Activated T-helper 17 cell treated with anti-CD3 and anti-CD28 coated beads, Interleukin-2, amount 50 U/mL, for 72 hours (primary cell): ENCODE measurements around the gene ZNF560. TPM values are rescaled to one million over a fixed set of nuclear protein-coding genes. Genes with fewer than 3 reads are reported as not detected.

Experiments used
- ATAC-seq: fragments of 150-1000 bp; cut with Tn5 transposase; replicated peaks from 2 replicates; pipeline ENCODE4 v1.10.0; 2021; ENCODE audit warnings: mild to moderate bottlenecking, moderate library complexity
- H3K27ac Mint-ChIP-seq: one replicate; pipeline ENCODE4 v1.8.0; 2022; ENCODE audit warnings: mixed read lengths
- H3K27me3 Mint-ChIP-seq: one replicate; pipeline ENCODE4 v1.8.0; 2022; ENCODE audit warnings: mixed read lengths
- H3K36me3 Mint-ChIP-seq: one replicate; pipeline ENCODE4 v1.8.0; 2022; ENCODE audit warnings: low read depth, mild to moderate bottlenecking, mixed read lengths
- H3K4me1 Mint-ChIP-seq: one replicate; pipeline ENCODE4 v1.8.0; 2022; ENCODE audit warnings: mixed read lengths
- H3K4me3 Mint-ChIP-seq: one replicate; pipeline ENCODE4 v1.8.0; 2022; ENCODE audit warnings: mild to moderate bottlenecking, mixed read lengths
- H3K9me3 Mint-ChIP-seq: one replicate; pipeline ENCODE4 v1.8.0; 2022; ENCODE audit warnings: mixed read lengths
- total RNA-seq, 2 donors: library from RNA; stranded (reverse); gene quantifications; one replicate each; pipeline ENCODE4 v1.2.3, GENCODE V29; 2022

The ZNF560 gene
- total RNA-seq, 2 donors from 2014 or later, result 0.35 TPM; not detected in 1

GRCh38 chr19:9485140-9485539 lies 13.3 kb downstream of the ZNF560 start:
- Mint-ChIP-seq H3K4me1 (no peaks in the 10 kb centered on the region), H3K27me3 (no peaks in the 10 kb centered on the region), H3K9me3 (peaks cover 14% of the 10 kb centered on the region), H3K36me3 (no peaks in the 10 kb centered on the region), H3K4me3 (no peak overlapping the region), H3K27ac (no peak overlapping the region)
- ATAC-seq, result no peak

- peaks cover 38% of the 10 kb centered on the region for H3K9me3 Mint-ChIP-seq
- no peak for ATAC-seq
- peaks cover 8% of the 10 kb centered on the region for H3K27me3 Mint-ChIP-seq
Observed at GRCh38 chr19:9474975-9475374, 23.4 kb downstream of the ZNF560 start.

GRCh38 chr19:9467161-9467560 lies 31.3 kb downstream of the ZNF560 start:
- H3K4me3 Mint-ChIP-seq, result no peak overlapping the region
- peaks cover 25% of the 10 kb centered on the region for H3K9me3 Mint-ChIP-seq
- ATAC-seq, result no peak
- peaks cover 4% of the 10 kb centered on the region for H3K27me3 Mint-ChIP-seq
- no peak overlapping the region for H3K27ac Mint-ChIP-seq
- no peaks in the 10 kb centered on the region for H3K36me3 Mint-ChIP-seq
- no peaks in the 10 kb centered on the region for H3K4me1 Mint-ChIP-seq

More at GRCh38 chr19:9474975-9475374, 23.4 kb downstream of the ZNF560 start:
- Mint-ChIP-seq H3K36me3 (no peaks in the 10 kb centered on the region), H3K27ac (no peak overlapping the region), H3K4me3 (no peak overlapping the region), H3K4me1 (no peaks in the 10 kb centered on the region)

GRCh38 chr19:9461938-9462337 lies 36.5 kb downstream of the ZNF560 start:
- Mint-ChIP-seq H3K4me1 (no peaks in the 10 kb centered on the region), H3K4me3 (no peak overlapping the region), H3K27ac (no peak overlapping the region), H3K9me3 (peaks cover 22% of the 10 kb centered on the region), H3K36me3 (no peaks in the 10 kb centered on the region), H3K27me3 (no peaks in the 10 kb centered on the region)
- no peak for ATAC-seq

- no peak for ATAC-seq
- Mint-ChIP-seq H3K4me1 (no peaks in the 10 kb centered on the region), H3K4me3 (no peak overlapping the region), H3K36me3 (no peaks in the 10 kb centered on the region), H3K27me3 (no peaks in the 10 kb centered on the region), H3K27ac (no peak overlapping the region), H3K9me3 (peaks cover 33% of the 10 kb centered on the region)
Observed at GRCh38 chr19:9456018-9456689, 42.3 kb downstream of the ZNF560 start.

- H3K27ac Mint-ChIP-seq, result no peak overlapping the region
- H3K27me3 Mint-ChIP-seq, result no peaks in the 10 kb centered on the region
- no peaks in the 10 kb centered on the region for H3K36me3 Mint-ChIP-seq
- no peak overlapping the region for H3K4me3 Mint-ChIP-seq
- no peak for ATAC-seq
- H3K9me3 Mint-ChIP-seq, result peaks cover 33% of the 10 kb centered on the region
- no peaks in the 10 kb centered on the region for H3K4me1 Mint-ChIP-seq
Observed at GRCh38 chr19:9453953-9454352, 44.5 kb downstream of the ZNF560 start.

GRCh38 chr19:9445037-9445436 lies 53.4 kb downstream of the ZNF560 start:
- Mint-ChIP-seq H3K4me1 (no peaks in the 10 kb centered on the region), H3K27me3 (no peaks in the 10 kb centered on the region), H3K27ac (no peak overlapping the region), H3K9me3 (peaks cover 23% of the 10 kb centered on the region), H3K36me3 (no peaks in the 10 kb centered on the region), H3K4me3 (no peak overlapping the region)
- ATAC-seq, result no peak

GRCh38 chr19:9436358-9436757 lies 62.1 kb downstream of the ZNF560 start:
- peaks cover 1% of the 10 kb centered on the region for H3K9me3 Mint-ChIP-seq

GRCh38 chr19:9435279-9436268 lies 62.8 kb downstream of the ZNF560 start, which contains the start of gene ZNF266:
Gene ZNF266 (minus strand): TSS chr19:9435573. CDS start chr19:9420089, 15,484 bp downstream.
- Mint-ChIP-seq H3K36me3 (peaks cover 54% of the 10 kb centered on the region), H3K9me3 (no peaks in the 10 kb centered on the region), H3K4me3 (peak within 1 kb of the TSS; percentile 91), H3K4me1 (peaks cover 19% of the 10 kb centered on the region), H3K27me3 (no peaks in the 10 kb centered on the region), H3K27ac (peak within 1 kb of the TSS; percentile 97)
- ATAC-seq, result peak; percentile 95

More at GRCh38 chr19:9436358-9436757, 62.1 kb downstream of the ZNF560 start:
- Mint-ChIP-seq H3K36me3 (peaks cover 47% of the 10 kb centered on the region), H3K27me3 (no peaks in the 10 kb centered on the region), H3K27ac (peak overlapping the region; percentile 97), H3K4me1 (peaks cover 18% of the 10 kb centered on the region), H3K4me3 (peak overlapping the region; percentile 91)
- ATAC-seq, result no peak

- Mint-ChIP-seq H3K4me3 (no peak overlapping the region), H3K9me3 (no peaks in the 10 kb centered on the region), H3K4me1 (peaks cover 19% of the 10 kb centered on the region), H3K36me3 (peaks cover 95% of the 10 kb centered on the region), H3K27me3 (no peaks in the 10 kb centered on the region), H3K27ac (no peak overlapping the region)
- peak; percentile 30 for ATAC-seq
Observed at GRCh38 chr19:9431475-9431874, 66.9 kb downstream of the ZNF560 start.

GRCh38 chr19:9430444-9430843 lies 68.0 kb downstream of the ZNF560 start:
- Mint-ChIP-seq H3K9me3 (no peaks in the 10 kb centered on the region), H3K4me3 (no peak overlapping the region), H3K27me3 (no peaks in the 10 kb centered on the region), H3K4me1 (peaks cover 19% of the 10 kb centered on the region), H3K36me3 (peaks cover 99% of the 10 kb centered on the region), H3K27ac (no peak overlapping the region)
- ATAC-seq, result no peak

- no peak overlapping the region for H3K27ac Mint-ChIP-seq
- peaks cover 100% of the 10 kb centered on the region for H3K36me3 Mint-ChIP-seq
- H3K9me3 Mint-ChIP-seq, result peaks cover 4% of the 10 kb centered on the region
- ATAC-seq, result no peak
- no peak overlapping the region for H3K4me3 Mint-ChIP-seq
- peaks cover 8% of the 10 kb centered on the region for H3K4me1 Mint-ChIP-seq
- H3K27me3 Mint-ChIP-seq, result no peaks in the 10 kb centered on the region
Observed at GRCh38 chr19:9427941-9428340, 70.5 kb downstream of the ZNF560 start.
